Skeletal muscle satellite cell (primary cell): ENCODE results near the gene LHFPL6.
A peak's percentile ranks its signal among the peaks of the same experiment; 100 is the strongest.

ENCODE experiments used
- H3K27me3 ChIP-seq: 2 replicates; pipeline ENCODE4 v1.7.0; 2013; ENCODE audit warnings: low read length; ENCODE audit not compliant: control insufficient read depth, insufficient read depth
- H3K36me3 ChIP-seq: 2 replicates; pipeline ENCODE4 v1.7.0; 2013; ENCODE audit warnings: mild to moderate bottlenecking, control low read depth, low read length; ENCODE audit not compliant: insufficient read depth
- H3K4me1 ChIP-seq: 2 replicates; pipeline ENCODE4 v1.7.0; 2013; ENCODE audit warnings: low read length; ENCODE audit not compliant: control insufficient read depth, insufficient read depth
- H3K4me2 ChIP-seq: 2 replicates; pipeline ENCODE4 v1.7.0; 2013; ENCODE audit warnings: mild to moderate bottlenecking, low read length
- H3K4me3 ChIP-seq: 2 replicates; pipeline ENCODE4 v1.7.0; 2013; ENCODE audit warnings: low read length
- H3K9ac ChIP-seq: 2 replicates; pipeline ENCODE4 v1.7.0; 2013; ENCODE audit warnings: mild to moderate bottlenecking, low read depth, low read length, moderate library complexity
- H3K9me3 ChIP-seq: replicated peaks from 2 replicates; pipeline ENCODE4 v1.7.0; 2013; ENCODE audit warnings: mild to moderate bottlenecking, control low read depth, low read length

Gene LHFPL6

DNA sequence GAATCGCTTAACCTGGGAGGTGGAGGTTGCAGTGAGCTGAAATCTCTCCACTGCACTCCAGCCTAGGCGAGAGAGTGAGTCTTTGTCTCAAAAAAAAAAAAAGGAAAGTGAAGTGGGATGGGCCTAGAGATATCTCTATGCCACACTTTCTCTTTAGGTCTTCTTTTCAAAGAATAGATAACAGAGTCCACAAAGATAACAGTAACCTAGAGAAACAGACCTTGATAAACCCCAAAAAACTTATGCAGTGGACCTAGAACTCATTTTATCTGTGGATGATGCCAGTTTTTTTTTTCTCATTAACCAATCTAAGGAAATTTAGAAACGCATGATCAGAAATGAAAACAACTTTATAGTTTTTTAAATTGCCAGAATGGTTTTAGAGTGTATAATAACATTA is 227.4 kb downstream of the LHFPL6 start:
- no peaks in the 10 kb centered on the region for H3K27me3 ChIP-seq
- no peak overlapping the region for H3K4me2 ChIP-seq
- H3K9ac ChIP-seq: no peak overlapping the region
- H3K4me1 ChIP-seq: peaks cover 15% of the 10 kb centered on the region
- no peak overlapping the region for H3K4me3 ChIP-seq
- H3K9me3 ChIP-seq: no peaks in the 10 kb centered on the region
- peaks cover 3% of the 10 kb centered on the region for H3K36me3 ChIP-seq

DNA sequence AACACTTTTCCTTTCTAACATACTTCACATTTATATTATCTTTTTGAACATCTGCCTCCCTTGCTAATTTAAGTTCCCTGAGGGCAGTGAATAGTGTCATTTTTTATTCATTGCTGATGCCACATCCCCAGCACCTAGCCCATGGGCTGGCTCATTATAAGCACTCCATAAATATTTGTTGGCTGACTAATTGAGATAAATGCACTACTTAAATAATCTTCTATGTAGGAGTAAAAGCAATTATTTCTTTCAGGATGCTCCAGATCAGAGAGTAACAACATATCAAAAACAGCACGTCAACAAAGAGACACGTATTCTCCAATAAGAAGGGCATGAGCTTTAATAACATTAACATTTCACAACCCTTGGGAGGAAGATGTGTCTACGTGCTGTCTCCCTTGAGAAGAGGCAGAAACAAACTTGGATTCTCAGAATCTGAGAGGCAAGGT is 228.2 kb downstream of the LHFPL6 start:
- H3K4me2 ChIP-seq: no peak overlapping the region
- peaks cover 9% of the 10 kb centered on the region for H3K4me1 ChIP-seq
- H3K9ac ChIP-seq: no peak overlapping the region
- no peaks in the 10 kb centered on the region for H3K27me3 ChIP-seq
- no peaks in the 10 kb centered on the region for H3K9me3 ChIP-seq
- no peak overlapping the region for H3K4me3 ChIP-seq
- H3K36me3 ChIP-seq: peaks cover 3% of the 10 kb centered on the region

DNA sequence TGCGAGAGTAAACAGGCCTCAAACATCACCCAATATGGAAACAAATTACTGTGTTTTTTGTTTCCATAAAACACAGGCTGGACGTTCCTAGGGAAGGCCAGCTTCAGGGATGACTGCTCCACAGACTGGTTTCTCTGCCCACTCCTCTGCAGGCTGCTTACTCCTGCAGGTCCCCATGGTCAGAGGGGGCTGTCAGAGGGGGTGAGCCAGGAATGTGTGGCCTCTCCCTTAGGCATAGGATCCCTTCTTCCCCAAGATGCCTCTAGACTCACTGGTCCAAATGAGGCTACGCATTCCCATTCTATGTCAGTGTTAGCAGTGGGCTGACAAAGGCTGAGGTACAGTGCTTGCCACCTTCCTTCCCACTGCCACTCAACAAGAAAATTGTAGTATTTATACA is 229.8 kb downstream of the LHFPL6 start:
- H3K4me2 ChIP-seq: no peak overlapping the region
- peaks cover 6% of the 10 kb centered on the region for H3K4me1 ChIP-seq
- H3K27me3 ChIP-seq: no peaks in the 10 kb centered on the region
- no peaks in the 10 kb centered on the region for H3K9me3 ChIP-seq
- no peak overlapping the region for H3K9ac ChIP-seq
- H3K36me3 ChIP-seq: peaks cover 3% of the 10 kb centered on the region
- no peak overlapping the region for H3K4me3 ChIP-seq

DNA sequence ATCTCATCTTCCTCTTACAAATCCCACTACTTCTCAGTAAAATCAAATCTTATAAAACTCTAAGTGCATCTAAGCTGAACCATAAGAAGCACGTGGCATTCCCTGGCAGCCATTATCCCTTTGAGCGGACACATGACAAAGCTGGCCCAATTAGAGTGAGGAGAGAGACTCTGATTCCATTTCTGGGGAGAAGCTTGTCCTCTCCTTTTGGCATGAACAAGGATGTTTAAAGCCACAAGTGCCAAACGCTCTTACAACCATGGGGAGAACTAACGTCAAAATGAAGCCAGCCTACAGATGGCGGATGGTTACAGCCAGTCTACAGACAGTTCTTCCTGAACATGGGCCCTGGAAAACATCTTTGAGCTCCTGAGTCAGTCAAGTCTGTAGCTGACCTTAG is 231.3 kb downstream of the LHFPL6 start:
- Histone ChIP-seq H3K9ac (no peak overlapping the region), H3K27me3 (no peaks in the 10 kb centered on the region), H3K4me2 (no peak overlapping the region), H3K9me3 (no peaks in the 10 kb centered on the region), H3K4me1 (peaks cover 6% of the 10 kb centered on the region), H3K4me3 (no peak overlapping the region), H3K36me3 (no peaks in the 10 kb centered on the region)

DNA sequence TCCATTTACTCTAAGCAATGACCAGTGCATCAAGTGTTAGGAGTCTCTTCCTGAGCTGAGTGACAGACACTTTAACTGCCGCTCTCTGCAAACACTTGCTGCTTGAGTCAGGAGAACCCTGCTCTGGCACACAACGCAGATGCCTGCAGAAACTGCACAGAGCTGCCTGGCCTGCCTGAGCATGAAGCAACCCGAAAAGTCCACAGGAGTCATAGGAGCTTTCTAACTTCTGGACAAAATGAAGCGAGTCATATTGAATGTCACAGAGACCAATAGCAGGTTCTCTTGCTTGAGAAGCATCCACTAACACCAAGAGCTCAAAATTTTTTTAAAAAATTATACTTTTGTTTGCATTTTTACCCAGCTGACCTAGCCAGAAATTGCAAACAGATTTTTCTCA is 232.4 kb downstream of the LHFPL6 start:
- Histone ChIP-seq H3K27me3 (no peaks in the 10 kb centered on the region), H3K4me3 (no peak overlapping the region), H3K9ac (no peak overlapping the region), H3K4me2 (peak overlapping the region; percentile 9), H3K36me3 (no peaks in the 10 kb centered on the region), H3K4me1 (peaks cover 6% of the 10 kb centered on the region), H3K9me3 (no peaks in the 10 kb centered on the region)

DNA sequence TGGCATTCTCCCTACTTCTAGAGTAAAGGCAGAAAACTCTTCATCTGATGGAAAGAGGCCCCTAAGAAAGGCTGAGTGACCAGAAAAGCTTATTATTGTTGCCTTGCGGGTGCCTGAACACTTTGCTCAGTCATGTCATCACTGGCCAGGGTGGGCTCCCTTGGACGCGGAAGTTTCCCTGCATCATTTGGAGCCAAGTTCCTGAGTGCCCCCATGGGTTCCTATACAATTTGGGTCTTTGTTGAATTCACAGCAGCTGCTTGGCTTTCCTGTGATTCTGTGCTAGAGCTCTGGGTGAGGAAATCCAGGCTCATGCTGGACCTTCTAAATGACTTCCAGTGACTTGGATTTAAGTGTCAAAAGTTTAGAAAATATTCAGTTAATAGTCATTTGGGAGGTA is 232.9 kb downstream of the LHFPL6 start:
- Histone ChIP-seq H3K9ac (no peak overlapping the region), H3K4me3 (no peak overlapping the region), H3K4me2 (no peak overlapping the region), H3K27me3 (no peaks in the 10 kb centered on the region), H3K9me3 (no peaks in the 10 kb centered on the region), H3K36me3 (no peaks in the 10 kb centered on the region), H3K4me1 (peaks cover 9% of the 10 kb centered on the region)

DNA sequence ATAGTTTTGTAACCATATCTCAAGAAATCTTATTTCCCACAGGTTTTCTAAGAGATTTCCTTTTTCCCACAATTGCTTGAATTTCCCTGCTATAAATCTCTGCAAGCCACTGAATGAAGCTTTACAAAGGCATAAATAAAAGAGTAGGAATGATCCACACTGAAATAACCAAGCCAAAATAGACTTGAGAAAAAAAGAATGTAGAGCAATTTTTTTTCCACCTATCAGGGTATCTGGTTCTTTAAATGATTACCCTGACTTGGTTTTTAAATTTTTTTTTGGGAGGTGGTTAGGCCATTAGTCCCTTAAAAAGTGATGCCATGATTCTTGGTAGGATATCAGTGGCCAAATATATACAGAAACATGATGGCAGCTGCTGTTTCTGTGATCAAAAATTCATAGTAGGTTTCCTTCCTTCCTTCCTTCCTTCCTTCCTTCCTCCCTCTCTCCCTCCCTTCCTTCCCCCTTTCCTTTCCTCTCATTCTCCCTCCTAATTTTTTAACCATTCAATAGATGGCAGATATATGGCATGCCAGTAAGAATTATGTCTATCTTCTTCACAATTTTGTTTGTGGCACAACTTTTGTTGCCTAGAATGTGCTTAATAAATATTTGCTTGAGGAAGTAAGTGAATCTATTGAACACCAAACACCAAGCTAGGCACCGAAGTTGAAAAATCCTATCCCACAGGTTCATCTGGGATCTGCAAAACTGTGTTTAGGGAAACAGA is 233.7 kb downstream of the LHFPL6 start:
- Histone ChIP-seq H3K4me1 (peaks cover 11% of the 10 kb centered on the region), H3K9me3 (no peaks in the 10 kb centered on the region), H3K27me3 (no peaks in the 10 kb centered on the region)

DNA sequence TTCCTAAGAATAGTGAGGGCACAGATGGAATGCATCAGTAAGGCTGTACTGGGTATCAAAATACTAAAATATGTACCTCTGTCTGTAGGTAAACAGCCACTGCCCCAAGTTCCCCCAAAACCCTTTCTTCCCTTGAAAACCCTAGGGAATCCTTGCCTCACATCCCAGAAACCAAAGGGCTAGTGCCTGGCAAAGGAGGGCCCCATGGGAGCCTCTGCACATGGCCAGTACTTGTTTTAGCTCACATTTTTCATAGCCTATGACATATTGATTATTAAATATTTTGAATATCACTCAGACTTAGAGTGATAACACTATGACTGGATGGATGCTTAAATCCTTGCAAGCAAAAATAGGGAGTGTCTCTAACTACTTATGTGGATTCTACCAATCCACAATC is 237.1 kb downstream of the LHFPL6 start:
- no peaks in the 10 kb centered on the region for H3K9me3 ChIP-seq
- H3K9ac ChIP-seq: no peak overlapping the region
- no peaks in the 10 kb centered on the region for H3K36me3 ChIP-seq
- H3K4me2 ChIP-seq: no peak overlapping the region
- no peak overlapping the region for H3K4me3 ChIP-seq
- H3K27me3 ChIP-seq: no peaks in the 10 kb centered on the region
- peaks cover 9% of the 10 kb centered on the region for H3K4me1 ChIP-seq

More for the DNA sequence above, 233.7 kb downstream of the LHFPL6 start:
- no peak overlapping the region for H3K4me2 ChIP-seq
- no peak overlapping the region for H3K4me3 ChIP-seq
- no peaks in the 10 kb centered on the region for H3K36me3 ChIP-seq
- no peak overlapping the region for H3K9ac ChIP-seq

DNA sequence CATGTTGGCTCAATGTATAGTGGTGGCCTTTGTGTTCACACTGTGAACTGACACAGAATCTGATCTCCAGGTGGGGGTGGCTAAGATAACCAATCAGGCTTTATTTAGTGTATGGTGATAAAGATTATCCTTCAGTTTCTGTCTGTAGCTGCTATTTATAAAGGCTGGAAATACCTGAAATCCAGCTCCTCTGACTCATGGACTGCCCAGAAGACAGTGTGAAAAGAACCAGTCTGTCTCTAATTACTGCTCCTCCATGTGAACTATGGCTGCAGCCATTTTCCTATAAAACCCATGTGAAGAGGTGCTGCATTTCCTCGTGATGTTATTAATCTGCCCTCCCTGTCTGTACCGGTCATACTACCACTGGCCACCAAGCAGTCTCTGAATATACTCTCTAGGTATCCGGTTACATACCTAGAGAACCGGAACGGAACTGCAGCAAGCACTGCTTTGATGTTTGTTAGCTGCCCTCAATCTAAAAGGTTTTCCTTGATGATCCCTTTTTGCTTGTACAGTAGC is 238.0 kb downstream of the LHFPL6 start:
- Histone ChIP-seq H3K9ac (no peak overlapping the region), H3K36me3 (no peaks in the 10 kb centered on the region), H3K4me1 (peaks cover 5% of the 10 kb centered on the region), H3K4me3 (no peak overlapping the region), H3K27me3 (no peaks in the 10 kb centered on the region), H3K9me3 (no peaks in the 10 kb centered on the region), H3K4me2 (no peak overlapping the region)

DNA sequence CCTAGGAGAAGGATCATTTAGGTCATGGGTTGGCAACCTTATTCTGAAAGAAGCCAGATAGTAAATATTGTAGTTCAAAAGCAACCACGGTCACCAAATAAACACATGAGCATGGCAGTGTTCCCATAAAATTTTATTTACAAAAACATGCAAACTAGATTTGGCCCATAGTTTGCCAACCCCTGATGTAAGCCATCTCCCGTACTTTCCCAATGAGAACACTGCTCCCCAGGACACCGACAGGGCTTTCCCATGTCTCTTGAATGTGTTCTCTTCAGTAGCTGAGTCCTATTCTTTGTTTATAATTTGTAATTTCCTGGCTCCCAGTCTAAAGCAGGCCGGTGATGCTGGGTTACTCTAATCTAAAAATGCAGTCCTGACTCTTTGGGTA is 239.6 kb downstream of the LHFPL6 start:
- H3K9ac ChIP-seq: no peak overlapping the region
- H3K4me3 ChIP-seq: no peak overlapping the region
- no peaks in the 10 kb centered on the region for H3K27me3 ChIP-seq
- peaks cover 5% of the 10 kb centered on the region for H3K4me1 ChIP-seq
- no peaks in the 10 kb centered on the region for H3K36me3 ChIP-seq
- no peaks in the 10 kb centered on the region for H3K9me3 ChIP-seq
- no peak overlapping the region for H3K4me2 ChIP-seq

DNA sequence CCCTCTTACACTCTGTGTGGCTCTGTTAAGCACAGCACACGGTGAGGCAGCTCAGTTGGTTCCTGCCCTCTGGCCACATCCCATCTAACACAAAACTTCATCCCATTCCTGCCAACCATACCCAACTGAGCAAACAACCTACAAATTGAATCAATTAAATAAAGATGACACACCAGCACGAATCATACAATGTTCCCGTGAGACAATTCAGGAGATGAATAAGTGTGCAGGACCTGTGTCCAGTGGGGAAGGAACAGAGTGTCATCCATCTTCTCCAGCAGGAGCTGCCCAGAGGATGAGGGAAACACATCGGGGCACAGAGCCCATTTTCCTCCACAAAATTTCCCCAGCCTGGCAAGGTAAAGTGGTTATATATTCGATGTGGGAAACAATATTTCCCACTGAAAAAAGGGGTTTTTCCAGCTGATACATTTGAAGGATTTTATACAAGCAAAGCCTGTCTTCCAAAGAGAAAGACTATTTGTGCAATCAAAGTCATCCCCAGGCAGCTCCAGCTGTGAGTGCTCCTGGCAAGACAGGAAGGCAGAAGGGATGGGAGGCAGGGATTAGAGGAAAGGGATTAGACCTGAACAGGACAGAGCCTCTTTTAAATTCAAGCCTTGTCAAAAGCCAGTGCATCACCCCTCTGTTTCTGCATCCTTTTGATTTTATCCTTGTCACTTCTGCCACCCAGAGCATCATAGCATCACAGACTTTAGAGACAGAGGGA is 240.2 kb downstream of the LHFPL6 start:
- H3K9ac ChIP-seq: no peak overlapping the region
- H3K4me2 ChIP-seq: no peak overlapping the region
- no peaks in the 10 kb centered on the region for H3K27me3 ChIP-seq
- no peak overlapping the region for H3K4me3 ChIP-seq
- no peaks in the 10 kb centered on the region for H3K36me3 ChIP-seq
- H3K9me3 ChIP-seq: no peaks in the 10 kb centered on the region
- H3K4me1 ChIP-seq: peaks cover 5% of the 10 kb centered on the region
